HEK293T (cell line): ENCODE data around the gene PMEL.

Experiments
- CTCF ChIA-PET: fragments of 350-600 bp; formaldehyde crosslinking; extraction: SDS; loops from one replicate; lab custom pipeline; 2021; ENCODE audit warnings: antibody characterized with exemption, inconsistent platforms; lab: Yijun Ruan, JAX
- POLR2A ChIA-PET: fragments of 350-600 bp; formaldehyde crosslinking; extraction: SDS; loops from one replicate; lab custom pipeline; 2020; ENCODE audit warnings: antibody characterized with exemption, inconsistent platforms; lab: Yijun Ruan, JAX
- DNase-seq: peaks from one replicate; pipeline ENCODE4 v3.0.0; 2012; ENCODE audit warnings: mixed read lengths; ENCODE audit errors: extremely low spot score
- ARNT ChIP-seq: fragments of 450-650 bp; IDR thresholded peaks from 2 replicates; pipeline ENCODE4 v1.6.1; 2017; ENCODE audit warnings: mild to moderate bottlenecking
- BHLHE40 ChIP-seq: fragments of 450-650 bp; IDR thresholded peaks from 2 replicates; pipeline ENCODE4 v1.6.1; 2016; ENCODE audit warnings: mild to moderate bottlenecking, moderate library complexity, borderline replicate concordance
- CTBP1 ChIP-seq: fragments of 450-650 bp; IDR thresholded peaks from 2 replicates; pipeline ENCODE4 v1.6.1; 2016; ENCODE audit warnings: borderline replicate concordance
- ELF4 ChIP-seq: fragments of 450-650 bp; IDR thresholded peaks from 2 replicates; pipeline ENCODE4 v1.6.1; 2017; ENCODE audit warnings: antibody characterized with exemption
- FOXA1 ChIP-seq: fragments of 450-650 bp; IDR thresholded peaks from 2 replicates; pipeline ENCODE4 v1.6.1; 2016; ENCODE audit warnings: mild to moderate bottlenecking
- FOXK2 ChIP-seq: fragments of 450-650 bp; IDR thresholded peaks from 2 replicates; pipeline ENCODE4 v1.6.1; 2016; ENCODE audit warnings: mild to moderate bottlenecking
- FOXM1 ChIP-seq: fragments of 450-650 bp; IDR thresholded peaks from 2 replicates; pipeline ENCODE4 v1.6.1; 2017; ENCODE audit warnings: mild to moderate bottlenecking, borderline replicate concordance
- HDGF ChIP-seq: fragments of 450-650 bp; IDR thresholded peaks from 2 replicates; pipeline ENCODE4 v1.6.1; 2017; ENCODE audit warnings: antibody characterized with exemption, borderline replicate concordance
- L3MBTL2 ChIP-seq: fragments of 450-650 bp; conservative IDR thresholded peaks from 2 replicates; pipeline ENCODE4 v1.6.1; 2016; ENCODE audit warnings: mild to moderate bottlenecking
- LEF1 ChIP-seq: fragments of 450-650 bp; IDR thresholded peaks from 2 replicates; pipeline ENCODE4 v1.6.1; 2017; ENCODE audit warnings: mild to moderate bottlenecking, borderline replicate concordance
- NFRKB ChIP-seq: fragments of 450-650 bp; IDR thresholded peaks from 2 replicates; pipeline ENCODE4 v1.6.1; 2016; ENCODE audit warnings: mild to moderate bottlenecking, moderate library complexity
- PKNOX1 ChIP-seq: fragments of 450-650 bp; IDR thresholded peaks from 2 replicates; pipeline ENCODE4 v1.6.1; 2016
- SP1 ChIP-seq: fragments of 450-650 bp; IDR thresholded peaks from 2 replicates; pipeline ENCODE4 v1.6.1; 2017
- SUZ12 ChIP-seq: fragments of 450-650 bp; IDR thresholded peaks from 2 replicates; pipeline ENCODE4 v1.6.1; 2016; ENCODE audit warnings: mild to moderate bottlenecking
- TARDBP ChIP-seq: fragments of 450-650 bp; IDR thresholded peaks from 2 replicates; pipeline ENCODE4 v1.6.1; 2016
- ZNF384 ChIP-seq: fragments of 450-650 bp; IDR thresholded peaks from 2 replicates; pipeline ENCODE4 v1.6.1; 2016

Gene PMEL

GRCh38 chr12:55972456-55972855 is 6.6 kb upstream of the PMEL start:
- ChIA-PET CTCF (interaction anchor here (0.7 kb wide), 1 partner anchor 57 kb away, joined by 4 read pairs; no protein-coding TSS in a partner anchor), POLR2A (no interaction called here)
- TF ChIP-seq L3MBTL2 (no peak), FOXM1 (no peak), ARNT (no peak), NFRKB (no peak), LEF1 (no peak), SUZ12 (no peak), TARDBP (no peak), CTBP1 (no peak), FOXA1 (no peak), HDGF (no peak), PKNOX1 (no peak), BHLHE40 (no peak), FOXK2 (no peak), ZNF384 (no peak)
- no peak for DNase-seq

GRCh38 chr12:55972042-55972441 is 6.2 kb upstream of the PMEL start:
- no peak for DNase-seq
- CTCF ChIA-PET: interaction anchor here (0.7 kb wide), 1 partner anchor 57 kb away, joined by 4 read pairs; no protein-coding TSS in a partner anchor
- POLR2A ChIA-PET: no interaction called here
- no peak for TF ChIP-seq NFRKB
- no peak for TF ChIP-seq LEF1
- no peak for TF ChIP-seq TARDBP
- no peak for TF ChIP-seq ELF4
- no peak for TF ChIP-seq FOXM1
- TF ChIP-seq FOXA1: no peak
- TF ChIP-seq HDGF: no peak
- no peak for TF ChIP-seq L3MBTL2
- no peak for TF ChIP-seq ZNF384
- no peak for TF ChIP-seq FOXK2

GRCh38 chr12:55970775-55971174 is 4.9 kb upstream of the PMEL start:
- POLR2A ChIA-PET: interaction anchor here (0.9 kb wide), 1 partner anchor 153 kb away, joined by 3 read pairs; the partner anchor contains the start of gene SARNP
- no peak for DNase-seq
- CTCF ChIA-PET: no interaction called here
- TF ChIP-seq CTBP1: no peak
- TF ChIP-seq LEF1: no peak
- no peak for TF ChIP-seq SUZ12
- TF ChIP-seq FOXK2: no peak
- no peak for TF ChIP-seq L3MBTL2
- no peak for TF ChIP-seq FOXA1
- TF ChIP-seq NFRKB: no peak
- no peak for TF ChIP-seq FOXM1
- TF ChIP-seq ELF4: no peak

- no peak for DNase-seq
- ChIA-PET CTCF (interaction anchor here (1.4 kb wide), 1 partner anchor 27 kb away, joined by 6 read pairs; no protein-coding TSS in a partner anchor), POLR2A (interaction anchor here (1.0 kb wide), 1 partner anchor 13 kb away, joined by 3 read pairs; no protein-coding TSS in a partner anchor)
- no peak for TF ChIP-seq ZNF384
- no peak for TF ChIP-seq TARDBP
These were observed 3.5 kb upstream of the PMEL start for GRCh38 chr12:55969356-55969755.

GRCh38 chr12:55966408-55967281 is 803 bp upstream of the PMEL start, which contains the start of gene CDK2:
Gene CDK2, plus strand, starts transcription at chr12:55966830. Its CDS starts 179 bp downstream, at chr12:55967009.
- ChIA-PET POLR2A (interaction anchor here (0.6 to 1.0 kb wide), 3 partner anchors 26 to 40 kb away, joined by 3 to 4 read pairs (median 4); partner anchors contain the start of gene PYM1), CTCF (no interaction called here)
- peak; percentile 92 for DNase-seq
- TF ChIP-seq L3MBTL2: 0 out of 2 replicates have a peak, but pooled peaks have one; percentile 34
- no peak for TF ChIP-seq FOXK2

GRCh38 chr12:55965240-55965639 is 602 bp downstream of the PMEL start:
- no peak for TF ChIP-seq L3MBTL2
- TF ChIP-seq BHLHE40: no peak
- no peak for TF ChIP-seq FOXA1
- no peak for TF ChIP-seq FOXK2
- no peak for TF ChIP-seq ZNF384
- TF ChIP-seq FOXM1: no peak
- TF ChIP-seq LEF1: no peak
- no peak for TF ChIP-seq ARNT
- TF ChIP-seq CTBP1: no peak
- TF ChIP-seq SUZ12: no peak
- TF ChIP-seq SP1: no peak
- no peak for TF ChIP-seq NFRKB
- TF ChIP-seq ELF4: no peak
- no peak for TF ChIP-seq PKNOX1
- no peak for TF ChIP-seq TARDBP
- no peak for TF ChIP-seq HDGF
- ChIA-PET POLR2A (interaction anchor here (1.1 kb wide), 1 partner anchor 9 kb away, joined by 3 read pairs; the partner anchor contains the start of gene RAB5B), CTCF (no interaction called here)
- DNase-seq: no peak

- POLR2A ChIA-PET: no interaction called here
- TF ChIP-seq FOXK2 (no peak), PKNOX1 (no peak), ZNF384 (no peak), HDGF (no peak)
- CTCF ChIA-PET: no interaction called here
- no peak for DNase-seq
These were observed 2.1 kb downstream of the PMEL start for GRCh38 chr12:55963760-55964159.
